ENCODE data around the gene DSE.

DSE gene

GRCh38 chr6:116411284-116411623 lies 40.5 kb downstream of the DSE start:
- DNase-seq (ENCODE audit: insufficient read length, low spot score) (no peak), FAIRE-seq (no peak)
- TF ChIP-seq CTCF (IDR thresholded peaks at IDR 0.05; ENCODE audit: insufficient read depth, missing control alignments) = no peak

- no peak for DNase-seq (ENCODE audit: insufficient read length, low spot score)
- TF ChIP-seq CTCF (IDR thresholded peaks at IDR 0.05; ENCODE audit: insufficient read depth, missing control alignments) = no peak
- no peak for FAIRE-seq
Observed at GRCh38 chr6:116412270-116412669, 41.5 kb downstream of the DSE start.

GRCh38 chr6:116413357-116413756 lies 42.6 kb downstream of the DSE start:
- no peak for FAIRE-seq
- DNase-seq (ENCODE audit: insufficient read length, low spot score) = no peak
- TF ChIP-seq CTCF (IDR thresholded peaks at IDR 0.05; ENCODE audit: insufficient read depth, missing control alignments) = no peak

GRCh38 chr6:116417661-116418060 lies 46.9 kb downstream of the DSE start:
- no peak for DNase-seq (ENCODE audit: insufficient read length, low spot score)
- FAIRE-seq = no peak
- no peak for TF ChIP-seq CTCF (IDR thresholded peaks at IDR 0.05; ENCODE audit: insufficient read depth, missing control alignments)

- no peak for TF ChIP-seq CTCF (IDR thresholded peaks at IDR 0.05; ENCODE audit: insufficient read depth, missing control alignments)
- no peak for FAIRE-seq
Observed at GRCh38 chr6:116419069-116419786, 48.5 kb downstream of the DSE start.

GRCh38 chr6:116420341-116420740 lies 49.6 kb downstream of the DSE start:
- FAIRE-seq (no peak), DNase-seq (ENCODE audit: insufficient read length, low spot score) (no peak)
- TF ChIP-seq CTCF (IDR thresholded peaks at IDR 0.05; ENCODE audit: insufficient read depth, missing control alignments) = no peak

More at GRCh38 chr6:116419069-116419786, 48.5 kb downstream of the DSE start:
- no peak for DNase-seq (ENCODE audit: insufficient read length, low spot score)

GRCh38 chr6:116422238-116422637 lies 51.5 kb downstream of the DSE start:
- no peak for DNase-seq (ENCODE audit: insufficient read length, low spot score)
- FAIRE-seq = no peak
- TF ChIP-seq CTCF (IDR thresholded peaks at IDR 0.05; ENCODE audit: insufficient read depth, missing control alignments) = no peak
